Neural cell (in vitro differentiated cells): ENCODE data around the gene GREM1. TPM values are rescaled to one million over a fixed set of nuclear protein-coding genes. Genes with fewer than 3 reads are reported as not detected.

Experiments
- H2AFZ ChIP-seq: fragments of 200-600, 300-800 bp; sonication (generic), shearing (Covaris generic); 2 replicates; pipeline ENCODE4 v1.6.0; 2014; ENCODE audit warnings: low read depth, mild to moderate bottlenecking, antibody characterized with exemption, low read length, moderate library complexity
- H3F3A ChIP-seq: fragments of 200-600 bp; shearing (Covaris generic); 2 replicates; pipeline ENCODE4 v1.6.1; 2016; ENCODE audit warnings: mild to moderate bottlenecking, moderate library complexity, mixed read lengths, antibody characterized with exemption, low read length; ENCODE audit not compliant: insufficient read depth, poor library complexity, severe bottlenecking
- H3K27ac ChIP-seq: fragments of 200-600, 300-800 bp; sonication (generic), shearing (Covaris generic); 2 replicates; pipeline ENCODE4 v1.5.1; 2014; ENCODE audit warnings: mild to moderate bottlenecking, low read length, moderate library complexity
- H3K27me3 ChIP-seq: fragments of 300-800, 200-600 bp; sonication (generic), shearing (Covaris generic); 2 replicates; pipeline ENCODE4 v1.6.0; 2014; ENCODE audit warnings: mild to moderate bottlenecking, low read depth, low read length, moderate library complexity; ENCODE audit not compliant: insufficient read depth
- H3K36me3 ChIP-seq: fragments of 300-800, 200-600 bp; sonication (generic), shearing (Covaris generic); 2 replicates; pipeline ENCODE4 v1.5.1; 2014; ENCODE audit warnings: mild to moderate bottlenecking, antibody characterized with exemption, low read length, moderate library complexity; ENCODE audit not compliant: insufficient read depth
- H3K4me2 ChIP-seq: fragments of 300-800, 200-600 bp; sonication (generic), shearing (Covaris generic); 2 replicates; pipeline ENCODE4 v1.6.0; 2014; ENCODE audit warnings: mild to moderate bottlenecking, low read length
- H3K4me3 ChIP-seq: fragments of 300-800, 200-600 bp; sonication (generic), shearing (Covaris generic); 2 replicates; pipeline ENCODE4 v1.5.1; 2014; ENCODE audit warnings: mild to moderate bottlenecking, low read length, moderate library complexity
- H3K79me2 ChIP-seq: fragments of 200-600 bp; shearing (Covaris generic); replicated peaks from 2 replicates; pipeline ENCODE4 v1.6.0; 2014; ENCODE audit warnings: mild to moderate bottlenecking, low read length, moderate library complexity; ENCODE audit not compliant: insufficient read depth
- H3K9ac ChIP-seq: fragments of 300-800, 200-600 bp; sonication (generic), shearing (Covaris generic); 2 replicates; pipeline ENCODE4 v1.6.1; 2016; ENCODE audit warnings: mild to moderate bottlenecking, low read length, mixed read lengths
- H3K9me2 ChIP-seq: fragments of 200-600 bp; shearing (Covaris generic); 2 replicates; pipeline ENCODE4 v1.6.1; 2016; ENCODE audit warnings: mild to moderate bottlenecking, low read length, mixed read lengths; ENCODE audit not compliant: insufficient read depth
- H3K9me3 ChIP-seq: fragments of 200-600, 300-800 bp; sonication (generic), shearing (Covaris generic); 2 replicates; pipeline ENCODE4 v1.6.1; 2016; ENCODE audit warnings: mild to moderate bottlenecking, mixed run types, low read length, moderate library complexity, mixed read lengths
- H4K20me1 ChIP-seq: fragments of 200-600 bp; shearing (Covaris generic); 2 replicates; pipeline ENCODE4 v1.6.1; 2016; ENCODE audit warnings: mild to moderate bottlenecking, mixed run types; ENCODE audit not compliant: insufficient read depth
- EP300 ChIP-seq: fragments of 450-650 bp; conservative IDR thresholded peaks from 2 replicates; pipeline ENCODE4 v1.6.1; 2014; ENCODE audit warnings: antibody characterized with exemption, mild to moderate bottlenecking, moderate library complexity; ENCODE audit not compliant: poor library complexity, severe bottlenecking
- EZH2 ChIP-seq: fragments of 200-600, 300-800 bp; shearing (Covaris generic), sonication (generic); IDR thresholded peaks from 2 replicates; pipeline ENCODE4 v1.6.1; 2014; ENCODE audit warnings: antibody characterized with exemption, low read length, borderline replicate concordance, mild to moderate bottlenecking; ENCODE audit not compliant: insufficient read depth, poor library complexity, severe bottlenecking
- POLR2AphosphoS5 ChIP-seq: IDR thresholded peaks from 2 replicates; pipeline ENCODE4 v1.6.1; 2012
- RAD21 ChIP-seq: fragments of 450-650 bp; conservative IDR thresholded peaks from 2 replicates; pipeline ENCODE4 v1.6.1; 2014; ENCODE audit warnings: antibody characterized with exemption, mild to moderate bottlenecking, moderate library complexity
- SMC3 ChIP-seq: fragments of 450-650 bp; conservative IDR thresholded peaks from 2 replicates; pipeline ENCODE4 v1.6.1; 2014; ENCODE audit warnings: antibody characterized with exemption, mild to moderate bottlenecking, moderate library complexity; ENCODE audit not compliant: poor library complexity
- TAF1 ChIP-seq: IDR thresholded peaks from 2 replicates; pipeline ENCODE4 v1.6.1; 2012; ENCODE audit warnings: low read depth
- polyA plus RNA-seq: library from polyadenylated mRNA; depleted of rRNA; stranded (reverse); fragments of >200 nt; gene quantifications from 2 replicates; pipeline ENCODE4 v1.2.3, GENCODE V29; 2014
- TF ChIP-seq, protein P1 (sequence below): IDR thresholded peaks from 2 replicates; pipeline ENCODE4 v1.6.1; 2012; ENCODE audit warnings: borderline replicate concordance
- TF ChIP-seq, protein P2 (sequence below): fragments of 450-650 bp; IDR thresholded peaks from 2 replicates; pipeline ENCODE4 v1.5.1; 2014; ENCODE audit warnings: antibody characterized with exemption, mild to moderate bottlenecking, moderate library complexity; ENCODE audit not compliant: poor library complexity, severe bottlenecking

Gene GREM1
- polyA plus RNA-seq, 1 donor from 2014 or later, result 0.16 TPM

DNA sequence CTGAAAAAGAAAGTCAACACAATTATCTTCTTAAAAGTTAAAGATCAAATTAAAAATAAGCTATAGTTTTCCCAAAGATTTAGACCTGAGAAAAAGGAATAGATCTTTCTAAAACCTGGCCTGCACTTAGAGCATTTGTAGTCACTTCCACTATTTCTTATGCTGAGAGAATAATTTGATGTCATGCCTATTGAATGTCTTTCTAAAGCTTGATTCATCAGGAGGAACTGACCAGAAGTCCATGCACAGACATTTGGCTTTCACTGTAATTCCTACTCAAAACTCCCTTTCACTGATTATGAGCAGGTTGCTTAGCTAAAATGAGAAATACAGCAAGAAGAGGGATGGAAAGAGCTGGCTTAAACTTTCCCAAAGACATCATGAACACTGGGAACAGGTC is 4.3 kb downstream of the GREM1 start:
- H3F3A ChIP-seq, result no peaks in the 10 kb centered on the region
- no peak overlapping the region for H3K9ac ChIP-seq
- no peak overlapping the region for H3K27ac ChIP-seq
- H3K9me3 ChIP-seq, result no peaks in the 10 kb centered on the region
- no peaks in the 10 kb centered on the region for H3K36me3 ChIP-seq
- no peaks in the 10 kb centered on the region for H3K9me2 ChIP-seq
- H4K20me1 ChIP-seq, result no peaks in the 10 kb centered on the region
- H3K4me2 ChIP-seq, result no peak overlapping the region
- TF ChIP-seq, protein P1, sequence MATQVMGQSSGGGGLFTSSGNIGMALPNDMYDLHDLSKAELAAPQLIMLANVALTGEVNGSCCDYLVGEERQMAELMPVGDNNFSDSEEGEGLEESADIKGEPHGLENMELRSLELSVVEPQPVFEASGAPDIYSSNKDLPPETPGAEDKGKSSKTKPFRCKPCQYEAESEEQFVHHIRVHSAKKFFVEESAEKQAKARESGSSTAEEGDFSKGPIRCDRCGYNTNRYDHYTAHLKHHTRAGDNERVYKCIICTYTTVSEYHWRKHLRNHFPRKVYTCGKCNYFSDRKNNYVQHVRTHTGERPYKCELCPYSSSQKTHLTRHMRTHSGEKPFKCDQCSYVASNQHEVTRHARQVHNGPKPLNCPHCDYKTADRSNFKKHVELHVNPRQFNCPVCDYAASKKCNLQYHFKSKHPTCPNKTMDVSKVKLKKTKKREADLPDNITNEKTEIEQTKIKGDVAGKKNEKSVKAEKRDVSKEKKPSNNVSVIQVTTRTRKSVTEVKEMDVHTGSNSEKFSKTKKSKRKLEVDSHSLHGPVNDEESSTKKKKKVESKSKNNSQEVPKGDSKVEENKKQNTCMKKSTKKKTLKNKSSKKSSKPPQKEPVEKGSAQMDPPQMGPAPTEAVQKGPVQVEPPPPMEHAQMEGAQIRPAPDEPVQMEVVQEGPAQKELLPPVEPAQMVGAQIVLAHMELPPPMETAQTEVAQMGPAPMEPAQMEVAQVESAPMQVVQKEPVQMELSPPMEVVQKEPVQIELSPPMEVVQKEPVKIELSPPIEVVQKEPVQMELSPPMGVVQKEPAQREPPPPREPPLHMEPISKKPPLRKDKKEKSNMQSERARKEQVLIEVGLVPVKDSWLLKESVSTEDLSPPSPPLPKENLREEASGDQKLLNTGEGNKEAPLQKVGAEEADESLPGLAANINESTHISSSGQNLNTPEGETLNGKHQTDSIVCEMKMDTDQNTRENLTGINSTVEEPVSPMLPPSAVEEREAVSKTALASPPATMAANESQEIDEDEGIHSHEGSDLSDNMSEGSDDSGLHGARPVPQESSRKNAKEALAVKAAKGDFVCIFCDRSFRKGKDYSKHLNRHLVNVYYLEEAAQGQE, result no peak
- TF ChIP-seq SMC3, result no peak
- no peak for TF ChIP-seq RAD21
- TF ChIP-seq EZH2, result no peak
- TF ChIP-seq, protein P2, sequence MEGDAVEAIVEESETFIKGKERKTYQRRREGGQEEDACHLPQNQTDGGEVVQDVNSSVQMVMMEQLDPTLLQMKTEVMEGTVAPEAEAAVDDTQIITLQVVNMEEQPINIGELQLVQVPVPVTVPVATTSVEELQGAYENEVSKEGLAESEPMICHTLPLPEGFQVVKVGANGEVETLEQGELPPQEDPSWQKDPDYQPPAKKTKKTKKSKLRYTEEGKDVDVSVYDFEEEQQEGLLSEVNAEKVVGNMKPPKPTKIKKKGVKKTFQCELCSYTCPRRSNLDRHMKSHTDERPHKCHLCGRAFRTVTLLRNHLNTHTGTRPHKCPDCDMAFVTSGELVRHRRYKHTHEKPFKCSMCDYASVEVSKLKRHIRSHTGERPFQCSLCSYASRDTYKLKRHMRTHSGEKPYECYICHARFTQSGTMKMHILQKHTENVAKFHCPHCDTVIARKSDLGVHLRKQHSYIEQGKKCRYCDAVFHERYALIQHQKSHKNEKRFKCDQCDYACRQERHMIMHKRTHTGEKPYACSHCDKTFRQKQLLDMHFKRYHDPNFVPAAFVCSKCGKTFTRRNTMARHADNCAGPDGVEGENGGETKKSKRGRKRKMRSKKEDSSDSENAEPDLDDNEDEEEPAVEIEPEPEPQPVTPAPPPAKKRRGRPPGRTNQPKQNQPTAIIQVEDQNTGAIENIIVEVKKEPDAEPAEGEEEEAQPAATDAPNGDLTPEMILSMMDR, result no peak
- TF ChIP-seq TAF1, result no peak
- H2AFZ ChIP-seq, result no peak overlapping the region
- H3K79me2 ChIP-seq, result no peaks in the 10 kb centered on the region
- H3K4me3 ChIP-seq, result peak overlapping the region; percentile 32
- peaks cover 45% of the 10 kb centered on the region for H3K27me3 ChIP-seq

DNA sequence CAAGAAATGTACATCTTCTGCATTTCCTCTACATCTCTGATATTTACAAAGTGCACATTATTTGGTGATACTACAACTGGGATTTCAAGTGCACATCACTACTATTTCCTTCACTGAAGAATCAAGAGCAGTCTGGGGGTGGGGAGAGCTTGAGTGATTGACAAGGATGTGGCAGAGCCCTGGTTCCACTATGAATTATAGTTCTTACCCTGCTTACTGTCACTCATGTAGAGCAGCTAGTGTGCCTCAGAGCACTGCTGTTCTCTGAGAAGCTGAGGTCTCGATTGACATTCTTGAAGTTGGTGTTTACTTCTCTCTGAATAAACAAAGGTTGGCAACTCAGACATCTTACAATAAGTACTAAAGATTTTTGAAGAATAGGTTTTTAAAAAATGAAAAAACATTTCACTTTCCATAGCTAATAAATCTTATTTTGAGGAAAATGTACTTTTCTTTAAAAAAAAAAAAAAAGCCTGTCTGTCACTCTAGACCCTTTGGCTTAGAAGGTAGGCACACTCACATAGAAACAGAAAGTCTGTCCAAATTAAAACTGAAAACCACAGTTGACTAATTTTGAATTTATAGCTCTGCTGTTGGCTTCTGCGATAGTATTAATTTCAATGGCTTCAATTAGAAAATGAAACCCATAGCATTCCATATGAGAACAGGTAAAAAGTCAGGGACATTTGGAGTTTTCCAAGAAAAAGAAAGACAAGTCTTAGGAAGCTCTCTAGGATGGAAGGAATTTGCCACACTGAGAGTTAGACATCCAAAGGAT is 5.6 kb downstream of the GREM1 start:
- H4K20me1 ChIP-seq, result no peaks in the 10 kb centered on the region
- TF ChIP-seq, protein P1, result peak; percentile 23
- TF ChIP-seq POLR2AphosphoS5 (peak; percentile 50), EP300 (peak; percentile 83), TAF1 (no peak)
- no peak overlapping the region for H3K4me2 ChIP-seq

More for the DNA sequence above, 5.6 kb downstream of the GREM1 start:
- Histone ChIP-seq H3K4me3 (peak overlapping the region; percentile 32), H3K27me3 (peaks cover 33% of the 10 kb centered on the region), H3K9ac (no peak overlapping the region), H3K36me3 (no peaks in the 10 kb centered on the region), H3K9me3 (no peaks in the 10 kb centered on the region), H3K27ac (peak overlapping the region; percentile 3), H3K9me2 (no peaks in the 10 kb centered on the region), H3F3A (no peaks in the 10 kb centered on the region), H3K79me2 (no peaks in the 10 kb centered on the region), H2AFZ (no peak overlapping the region)
